ENCODE data around the gene ZNF185. TPM values are rescaled to one million over a fixed set of nuclear protein-coding genes. Genes with fewer than 3 reads are reported as not detected.

The ZNF185 gene
- total RNA-seq, 1 experiment from 2014 or later = 15.8 TPM

DNA sequence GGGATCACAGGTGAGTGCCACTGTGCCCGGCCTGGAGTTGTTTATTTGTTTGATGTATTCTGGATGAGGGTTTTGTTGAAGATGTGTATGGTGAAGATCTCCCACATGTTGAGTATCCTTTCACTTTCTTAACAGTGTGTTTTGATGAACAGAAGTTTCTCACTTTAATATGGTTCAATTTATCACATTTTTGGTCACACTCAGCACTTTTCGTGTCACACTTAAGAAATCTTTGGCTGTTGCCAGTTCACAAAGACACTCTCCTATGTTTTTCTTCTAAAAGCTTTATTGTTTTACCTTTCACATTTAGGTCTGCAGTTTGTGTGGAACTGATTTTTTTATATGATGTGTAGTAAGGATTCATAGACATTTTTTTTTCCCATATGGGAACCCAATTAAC lies 16.6 kb upstream of the ZNF185 start:
- Histone ChIP-seq H3K9me2 (ENCODE audit: insufficient read depth) (no peaks in the 10 kb centered on the region), H2AFZ (ENCODE audit: low read depth, low read length, poor library complexity, severe bottlenecking) (no peak overlapping the region), H3K9ac (ENCODE audit: low read length) (no peak overlapping the region), H3K4me2 (ENCODE audit: low read length) (no peak overlapping the region), H3K4me1 (ENCODE audit: control insufficient read depth in 1 of 2, insufficient read depth in 2 of 2, low read length in 2 of 2) (no peaks in the 10 kb centered on the region), H3K9me3 (ENCODE audit: control insufficient read depth in 1 of 2, insufficient read depth in 1 of 2, low read depth in 1 of 2, low read length in 2 of 2) (no peaks in the 10 kb centered on the region), H3K79me2 (ENCODE audit: insufficient read depth, low read length) (no peaks in the 10 kb centered on the region), H3K4me3 (replicated peaks in 1 of 2; ENCODE audit: low read depth in 1 of 2, low read length in 2 of 2) (no peak overlapping the region), H3K36me3 (ENCODE audit: control insufficient read depth in 1 of 2, insufficient read depth in 2 of 2, low read length in 2 of 2) (no peaks in the 10 kb centered on the region), H3K27me3 (ENCODE audit: insufficient read depth, low read length) (no peaks in the 10 kb centered on the region), H4K20me1 (ENCODE audit: insufficient read depth) (no peaks in the 10 kb centered on the region), H3K27ac (ENCODE audit: low read depth, low read length) (no peak overlapping the region)
- ChIA-PET POLR2A (no interaction called here), CTCF (no interaction called here), RAD21 (ENCODE audit: low non-redundant PET in 1 of 2, low total read pairs in 2 of 2, uncharacterized antibody in 2 of 2, unreplicated experiment in 2 of 2) (no interaction called here)
- BruUV-seq (replicated peaks) = no TSS peak
- TF ChIP-seq ZBTB33 (IDR thresholded peaks at IDR 0.05; ENCODE audit: extremely low read depth, insufficient replicate concordance, low read length) (no peak), CEBPB (IDR thresholded peaks at IDR 0.05; ENCODE audit: low read depth) (no peak), SP1 (IDR thresholded peaks at IDR 0.05; ENCODE audit: low read depth) (no peak), POLR2AphosphoS5 (IDR thresholded peaks at IDR 0.05; ENCODE audit: low read depth, low read length) (no peak), RAD21 (IDR thresholded peaks at IDR 0.05; ENCODE audit: low read depth) (no peak)
- ATAC-seq (no peak), DNase-seq (ENCODE audit: low read depth, low spot score) (no peak)
- intact Hi-C loops (cut with micrococcal nuclease) = no loop called here

GRCh38 chrX:152884171-152884570 lies 13.7 kb upstream of the ZNF185 start:
- Histone ChIP-seq H3K9me3 (ENCODE audit: control insufficient read depth in 1 of 2, insufficient read depth in 1 of 2, low read depth in 1 of 2, low read length in 2 of 2) (no peaks in the 10 kb centered on the region), H2AFZ (ENCODE audit: low read depth, low read length, poor library complexity, severe bottlenecking) (no peak overlapping the region), H4K20me1 (ENCODE audit: insufficient read depth) (no peaks in the 10 kb centered on the region), H3K9ac (ENCODE audit: low read length) (no peak overlapping the region), H3K9me2 (ENCODE audit: insufficient read depth) (no peaks in the 10 kb centered on the region), H3K79me2 (ENCODE audit: insufficient read depth, low read length) (no peaks in the 10 kb centered on the region), H3K27me3 (ENCODE audit: insufficient read depth, low read length) (no peaks in the 10 kb centered on the region), H3K36me3 (ENCODE audit: control insufficient read depth in 1 of 2, insufficient read depth in 2 of 2, low read length in 2 of 2) (no peaks in the 10 kb centered on the region), H3K27ac (ENCODE audit: low read depth, low read length) (no peak overlapping the region), H3K4me1 (ENCODE audit: control insufficient read depth in 1 of 2, insufficient read depth in 2 of 2, low read length in 2 of 2) (no peaks in the 10 kb centered on the region), H3K4me2 (ENCODE audit: low read length) (no peak overlapping the region), H3K4me3 (replicated peaks in 1 of 2; ENCODE audit: low read depth in 1 of 2, low read length in 2 of 2) (no peak overlapping the region)
- POLR2A ChIA-PET = no interaction called here
- CTCF ChIA-PET = no interaction called here
- intact Hi-C loops (cut with micrococcal nuclease) = no loop called here
- BruUV-seq (replicated peaks) = no TSS peak
- RAD21 ChIA-PET (ENCODE audit: low non-redundant PET in 1 of 2, low total read pairs in 2 of 2, uncharacterized antibody in 2 of 2, unreplicated experiment in 2 of 2) = interaction anchor here in 1 of 2 experiments (0.7 kb wide), 1 partner anchor 42 kb away, joined by 3 read pairs; no protein-coding TSS in a partner anchor
- TF ChIP-seq, protein P1, sequence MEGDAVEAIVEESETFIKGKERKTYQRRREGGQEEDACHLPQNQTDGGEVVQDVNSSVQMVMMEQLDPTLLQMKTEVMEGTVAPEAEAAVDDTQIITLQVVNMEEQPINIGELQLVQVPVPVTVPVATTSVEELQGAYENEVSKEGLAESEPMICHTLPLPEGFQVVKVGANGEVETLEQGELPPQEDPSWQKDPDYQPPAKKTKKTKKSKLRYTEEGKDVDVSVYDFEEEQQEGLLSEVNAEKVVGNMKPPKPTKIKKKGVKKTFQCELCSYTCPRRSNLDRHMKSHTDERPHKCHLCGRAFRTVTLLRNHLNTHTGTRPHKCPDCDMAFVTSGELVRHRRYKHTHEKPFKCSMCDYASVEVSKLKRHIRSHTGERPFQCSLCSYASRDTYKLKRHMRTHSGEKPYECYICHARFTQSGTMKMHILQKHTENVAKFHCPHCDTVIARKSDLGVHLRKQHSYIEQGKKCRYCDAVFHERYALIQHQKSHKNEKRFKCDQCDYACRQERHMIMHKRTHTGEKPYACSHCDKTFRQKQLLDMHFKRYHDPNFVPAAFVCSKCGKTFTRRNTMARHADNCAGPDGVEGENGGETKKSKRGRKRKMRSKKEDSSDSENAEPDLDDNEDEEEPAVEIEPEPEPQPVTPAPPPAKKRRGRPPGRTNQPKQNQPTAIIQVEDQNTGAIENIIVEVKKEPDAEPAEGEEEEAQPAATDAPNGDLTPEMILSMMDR (IDR thresholded peaks at IDR 0.05 in 2 of 3, conservative IDR thresholded peaks at IDR 0.05 in 1 of 3; ENCODE audit: borderline replicate concordance in 1 of 3, insufficient read depth in 1 of 3, low read depth in 2 of 3, low read length in 2 of 3) = 0 out of 6 replicates have a peak, but pooled peaks of 1 of the 3 experiments have one; percentile 18
- no peak for TF ChIP-seq FOSL1 (IDR thresholded peaks at IDR 0.05; ENCODE audit: low read depth)
- DNase-seq (ENCODE audit: low read depth, low spot score) (no peak), ATAC-seq (peak; percentile 55)

Data from HCT116 (cell line).